NCI-H446 treated with DMSO at 0.1 percent for 48 hours (cell line): Measurements from ENCODE around the gene TSPAN3.

Experiments
- DNase-seq: peaks from one replicate; lab custom pipeline; 2025; lab: John Stamatoyannopoulos, UW

TSPAN3 gene

DNA sequence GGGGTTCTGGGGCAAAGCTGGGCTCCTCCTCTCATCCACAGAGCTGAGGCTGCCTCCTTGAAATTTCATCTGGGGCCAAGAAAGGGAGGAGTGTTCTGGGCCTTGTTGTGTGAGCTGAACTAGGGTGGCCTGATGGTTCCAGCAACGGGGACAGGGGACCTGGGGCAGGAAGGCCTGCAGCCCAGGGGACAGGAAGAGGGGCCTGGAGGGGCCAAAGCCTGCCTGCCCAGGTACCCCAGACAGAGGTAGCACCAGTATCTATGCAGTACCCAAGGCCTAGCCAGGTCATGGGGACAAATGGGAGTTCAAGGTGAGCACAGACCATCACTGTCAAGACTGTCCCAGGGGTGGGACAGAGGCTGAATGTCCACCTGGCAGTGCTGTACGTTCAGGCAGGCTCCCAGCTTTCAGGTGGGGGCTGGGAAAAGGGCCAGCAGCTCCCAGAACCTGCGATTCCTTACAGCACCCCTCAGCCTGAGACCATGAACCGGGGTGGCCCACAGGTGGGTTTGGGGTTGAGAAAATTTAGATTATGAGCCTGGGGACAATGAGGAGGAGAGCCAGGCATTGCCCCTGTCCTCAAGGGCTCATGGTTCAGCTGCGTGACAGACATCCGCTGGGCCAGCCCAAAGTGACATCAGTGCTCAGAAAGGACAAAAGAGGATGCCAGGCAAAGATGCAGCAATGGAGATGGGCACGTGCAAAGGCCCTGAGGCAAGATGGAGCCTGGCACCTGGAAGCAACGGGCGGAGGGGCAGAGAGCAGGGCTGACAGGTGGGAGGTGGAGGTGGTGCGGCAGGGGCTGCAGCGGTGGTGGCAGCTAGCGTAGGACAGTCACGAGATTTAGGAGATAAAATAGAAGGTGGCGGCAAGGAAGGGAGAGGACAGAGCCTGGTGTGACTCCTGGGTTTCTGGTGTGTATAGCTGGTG lies 48.0 kb downstream of the TSPAN3 start:
- DNase-seq = no peak

- no peak for DNase-seq
Measured at GRCh38 chr15:77021803-77022381, 49.0 kb downstream of the TSPAN3 start.

- no peak for DNase-seq
Measured at GRCh38 chr15:77021088-77021481, 49.8 kb downstream of the TSPAN3 start.

DNA sequence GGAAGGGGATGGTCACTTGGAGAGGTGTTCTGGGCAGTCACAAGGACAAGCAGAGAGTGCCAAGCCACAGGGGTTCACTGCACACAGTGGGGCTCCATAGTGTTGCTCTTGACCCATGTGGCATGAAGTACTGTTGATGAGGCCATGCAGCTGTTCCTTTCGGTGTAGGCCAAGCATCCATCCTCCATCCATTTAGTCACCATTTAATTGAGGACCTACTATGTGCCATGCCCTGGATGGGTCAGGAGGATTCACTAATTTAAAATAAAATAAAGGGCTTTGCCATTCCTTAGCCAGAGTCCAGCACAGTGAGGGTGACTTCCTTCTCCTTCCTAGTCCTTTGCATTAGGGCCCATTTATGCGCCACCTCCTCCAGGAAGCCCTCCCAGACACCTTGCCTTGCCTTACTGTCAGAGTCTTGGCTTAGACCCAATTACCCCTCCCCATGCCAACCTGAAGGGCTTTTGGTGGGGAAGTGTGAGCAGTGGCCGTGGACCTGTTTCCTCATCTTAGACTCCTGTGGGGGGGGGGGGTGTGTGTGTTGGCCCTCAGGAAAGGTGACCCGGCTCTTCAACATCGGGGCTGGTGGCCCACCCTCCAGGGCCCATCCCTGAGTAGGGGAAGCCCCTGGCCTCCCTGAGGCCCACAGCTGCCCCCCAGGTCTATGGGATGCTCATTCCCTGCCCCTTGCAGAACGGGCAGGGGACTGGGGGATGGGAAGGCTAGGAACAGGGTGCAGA lies 50.4 kb downstream of the TSPAN3 start:
- DNase-seq = no peak

DNA sequence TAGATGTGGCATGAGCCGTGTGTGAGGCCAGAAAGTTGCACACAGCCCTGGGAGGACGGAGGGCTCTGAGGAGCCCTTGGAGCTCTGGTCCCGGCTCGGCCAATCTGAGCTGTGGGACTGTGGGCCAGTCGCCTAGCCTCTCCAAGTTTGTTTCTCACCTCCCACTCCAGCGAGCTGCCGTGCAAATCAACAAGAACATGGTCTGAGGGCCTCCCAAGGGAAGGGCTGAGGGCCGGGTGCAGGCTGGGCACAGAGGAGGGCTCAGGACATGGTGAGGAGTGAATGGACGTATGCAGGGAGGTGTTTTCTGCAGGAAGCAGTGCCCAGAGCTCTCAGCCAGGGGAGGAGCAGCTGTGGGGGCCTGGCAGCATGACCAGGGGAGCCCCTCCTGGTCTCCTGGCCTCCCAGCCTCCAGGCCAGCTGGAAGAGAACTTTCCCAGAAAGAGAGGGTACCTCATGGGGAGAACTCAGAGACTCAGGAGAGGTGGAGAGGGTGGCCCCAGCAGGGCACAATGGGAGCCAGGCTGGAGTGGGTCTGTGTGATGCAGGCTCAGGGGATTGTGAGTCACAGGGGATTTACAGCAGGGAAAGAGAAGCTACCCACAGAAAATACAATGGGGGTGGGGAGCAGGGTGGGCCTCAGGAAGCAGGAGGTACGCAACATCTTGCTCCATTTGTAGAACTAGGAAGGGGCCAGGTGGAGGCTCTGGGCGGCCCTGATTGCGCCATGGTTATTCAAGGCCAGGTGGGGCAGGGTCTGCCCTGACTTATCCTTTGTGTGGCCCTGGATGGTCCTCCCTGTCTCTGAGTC lies 51.2 kb downstream of the TSPAN3 start:
- DNase-seq = no peak

GRCh38 chr15:77018796-77019505 lies 52.0 kb downstream of the TSPAN3 start:
- no peak for DNase-seq

- DNase-seq = no peak
Measured at GRCh38 chr15:77017761-77018720, 52.9 kb downstream of the TSPAN3 start.

GRCh38 chr15:77017091-77017660 lies 53.7 kb downstream of the TSPAN3 start:
- no peak for DNase-seq

GRCh38 chr15:77016321-77016695 lies 54.6 kb downstream of the TSPAN3 start:
- DNase-seq = no peak

GRCh38 chr15:77015646-77016320 lies 55.1 kb downstream of the TSPAN3 start:
- no peak for DNase-seq

- DNase-seq = no peak
Measured at GRCh38 chr15:77014132-77015081, 56.5 kb downstream of the TSPAN3 start.

- no peak for DNase-seq
Measured at GRCh38 chr15:77013776-77014131, 57.2 kb downstream of the TSPAN3 start.

GRCh38 chr15:77012868-77013267 lies 58.0 kb downstream of the TSPAN3 start:
- DNase-seq = no peak

- DNase-seq = no peak
Measured at GRCh38 chr15:77012117-77012712, 58.7 kb downstream of the TSPAN3 start.

DNA sequence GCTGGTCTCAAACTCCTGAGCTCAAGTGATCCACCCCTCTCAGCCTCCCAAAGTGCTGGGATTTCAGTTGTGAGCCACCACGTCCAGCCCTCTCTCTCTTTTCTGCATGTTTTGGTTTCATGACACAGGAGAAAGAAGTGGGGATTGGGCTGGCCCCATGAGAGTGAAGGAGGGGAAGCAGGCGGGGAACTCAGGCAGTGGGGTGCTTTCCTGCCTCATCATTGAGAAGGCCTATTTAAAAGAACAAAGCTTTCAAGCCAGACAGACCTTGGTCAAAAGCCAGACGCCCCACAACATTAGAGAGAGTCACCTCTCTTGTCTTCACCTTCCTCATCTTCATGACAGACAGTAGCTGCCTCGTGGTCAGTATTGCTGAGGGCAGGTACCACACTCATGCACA lies 60.1 kb downstream of the TSPAN3 start:
- no peak for DNase-seq

DNA sequence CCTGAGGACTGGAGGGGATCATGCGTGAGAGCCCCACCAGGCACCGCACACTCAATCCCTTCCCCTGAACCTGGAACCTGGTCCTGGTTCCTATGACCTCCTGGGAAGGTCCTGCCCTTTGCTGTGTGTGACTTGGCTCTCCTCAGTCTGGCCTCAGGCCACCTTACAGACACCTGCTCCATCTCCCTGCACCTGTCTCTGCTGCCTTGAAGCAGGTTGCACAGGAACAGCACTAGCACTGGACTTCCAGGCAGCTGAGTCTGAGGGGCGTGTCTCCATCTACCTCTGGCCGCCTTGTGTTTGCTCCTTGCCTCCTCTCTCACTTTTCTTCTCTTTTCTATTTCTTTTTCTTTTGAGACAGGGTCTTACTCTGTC lies 60.6 kb downstream of the TSPAN3 start:
- no peak for DNase-seq

GRCh38 chr15:77009646-77010311 lies 61.1 kb downstream of the TSPAN3 start:
- DNase-seq = no peak
